ENCODE data around the gene TACR2.

DNA sequence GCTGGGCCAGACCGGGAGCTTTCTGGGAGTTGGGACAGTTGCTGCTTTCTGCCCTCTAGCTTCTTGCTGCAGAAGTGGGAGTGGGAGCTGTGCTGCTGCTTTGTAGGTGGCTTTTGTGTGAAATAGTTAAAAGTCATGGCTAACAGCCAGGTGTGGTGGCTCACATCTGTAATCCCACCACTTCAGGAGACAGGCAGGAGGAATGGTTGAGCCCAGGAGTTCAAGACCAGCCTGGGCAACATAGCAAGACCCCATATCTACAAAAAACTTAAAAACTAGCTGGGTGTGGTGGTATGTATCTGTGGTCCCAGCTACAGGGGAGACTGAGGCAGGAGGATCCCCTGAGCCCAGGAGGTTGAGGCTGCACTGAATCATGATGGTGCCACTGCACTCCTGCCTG lies 13.7 kb downstream of the TACR2 start:
- TF ChIP-seq CTCF (conservative IDR thresholded peaks at IDR 0.05; ENCODE audit: low read depth in 2 of 2) (no peak), ZNF114 (CRISPR knock-in tag; IDR thresholded peaks at IDR 0.05) (no peak), EZH2 (IDR thresholded peaks at IDR 0.05; ENCODE audit: low read depth, unreplicated experiment) (no peak), POLR2AphosphoS5 (IDR thresholded peaks at IDR 0.05; ENCODE audit: low read depth) (no peak), JUNB (IDR thresholded peaks at IDR 0.05; ENCODE audit: unreplicated experiment) (no peak), EZH2phosphoT487 (IDR thresholded peaks at IDR 0.05; ENCODE audit: unreplicated experiment) (no peak), REST (IDR thresholded peaks at IDR 0.05; ENCODE audit: unreplicated experiment) (no peak), CREB1 (CRISPR knock-in tag; IDR thresholded peaks at IDR 0.05; ENCODE audit: low read depth) (no peak), ETS1 (IDR thresholded peaks at IDR 0.05) (no peak), ZNF462 (CRISPR knock-in tag; IDR thresholded peaks at IDR 0.05) (no peak), NANOG (IDR thresholded peaks at IDR 0.05; ENCODE audit: borderline replicate concordance) (no peak)

Measured in GM23338 (cell line).